ENCODE measurements around the gene KRT80.

Gene KRT80

GRCh38 chr12:52228931-52229330, 37.1 kb upstream of the KRT80 start:
- DNase-seq (ENCODE audit: low read depth): no peak

GRCh38 chr12:52228366-52228765, 36.6 kb upstream of the KRT80 start:
- DNase-seq (ENCODE audit: low read depth): no peak

DNA sequence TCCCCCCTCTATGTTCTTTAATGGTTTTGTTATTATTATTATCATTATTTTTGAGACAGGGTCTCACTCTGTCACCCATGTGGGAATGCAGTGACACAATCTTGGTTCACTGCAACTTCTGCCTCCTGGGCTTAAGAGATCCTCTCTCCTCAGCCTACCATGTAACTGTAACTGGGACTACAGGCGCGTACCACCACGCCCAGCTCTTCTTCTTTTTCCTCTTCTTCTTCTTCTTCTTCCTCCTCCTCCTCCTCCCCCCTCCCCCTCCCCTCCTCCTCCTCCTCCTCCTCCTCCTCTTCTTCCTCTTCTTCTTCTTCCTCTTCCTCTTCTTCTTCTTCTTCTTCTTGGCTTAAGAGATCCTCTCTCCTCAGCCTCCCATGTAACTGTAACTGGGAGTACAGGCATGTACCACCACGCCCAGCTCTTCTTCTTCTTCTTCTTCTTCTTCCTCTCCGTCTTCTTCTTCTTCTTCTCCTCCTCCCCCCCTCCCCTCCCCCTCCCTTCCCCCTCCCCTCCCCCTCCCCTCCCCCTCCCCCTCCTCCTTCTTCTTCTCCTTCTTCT, 35.9 kb upstream of the KRT80 start:
- DNase-seq (ENCODE audit: low read depth): no peak

DNA sequence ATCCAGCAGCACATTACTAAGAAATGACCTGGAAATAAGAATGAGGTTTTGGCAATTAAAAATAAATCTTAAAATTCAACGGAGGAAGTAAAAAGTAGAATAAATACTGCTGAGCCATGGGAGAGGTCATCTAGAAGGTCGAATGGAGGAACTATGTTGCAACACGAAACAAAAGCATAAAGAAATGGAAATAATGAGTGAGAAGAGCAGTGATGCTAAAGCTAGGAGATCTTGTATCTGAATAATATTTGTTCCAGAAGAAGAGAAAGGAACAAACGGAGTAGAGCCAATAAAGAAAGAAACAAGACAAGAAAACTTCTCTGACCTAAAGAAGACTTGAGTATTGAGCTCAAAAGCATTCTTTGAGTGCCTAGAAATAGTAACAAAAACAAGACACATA, 34.6 kb upstream of the KRT80 start:
- no peak for DNase-seq (ENCODE audit: low read depth)

GRCh38 chr12:52225752-52226151, 33.9 kb upstream of the KRT80 start:
- DNase-seq (ENCODE audit: low read depth): no peak

DNA sequence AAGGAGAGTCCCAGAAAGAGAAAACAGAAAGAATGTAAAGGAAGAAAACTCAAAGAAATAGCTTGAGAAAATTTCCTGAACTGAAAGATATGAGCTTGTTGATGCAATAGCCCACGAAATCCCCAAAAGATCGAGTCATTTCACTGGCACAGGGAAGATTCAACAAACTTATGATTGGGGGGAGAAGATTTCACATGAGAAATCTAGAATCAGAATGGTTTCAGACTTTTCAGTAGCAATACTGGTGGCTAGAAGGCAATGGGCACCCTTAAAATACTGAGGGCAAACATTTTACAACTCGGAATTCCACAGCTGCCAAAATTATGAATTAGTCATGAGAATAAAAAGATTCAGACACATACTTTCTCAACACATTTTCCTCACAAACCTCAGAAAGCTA, 32.3 kb upstream of the KRT80 start:
- peak; percentile 65 for DNase-seq (ENCODE audit: low read depth)

GRCh38 chr12:52223406-52224039, 31.7 kb upstream of the KRT80 start:
- no peak for DNase-seq (ENCODE audit: low read depth)

DNA sequence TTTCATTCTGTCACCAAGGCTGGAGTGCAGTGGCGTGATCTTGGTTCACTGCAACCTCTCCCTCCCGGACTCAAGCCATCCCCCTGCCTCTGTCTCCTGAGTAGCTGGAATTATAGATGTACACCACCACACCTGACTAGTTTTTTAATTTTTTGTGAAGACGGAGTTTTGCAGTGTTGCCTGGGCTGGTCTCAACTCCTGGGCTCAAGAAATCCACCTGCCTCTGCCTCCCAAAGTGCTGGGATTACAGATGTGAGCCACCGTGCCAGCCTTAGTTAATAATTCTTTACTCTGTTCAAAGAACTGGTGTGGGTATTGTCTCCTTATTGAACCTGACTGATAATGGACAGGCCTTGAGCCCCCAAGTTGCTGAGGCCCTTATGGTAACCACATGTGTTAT, 30.9 kb upstream of the KRT80 start:
- DNase-seq (ENCODE audit: low read depth): no peak

DNA sequence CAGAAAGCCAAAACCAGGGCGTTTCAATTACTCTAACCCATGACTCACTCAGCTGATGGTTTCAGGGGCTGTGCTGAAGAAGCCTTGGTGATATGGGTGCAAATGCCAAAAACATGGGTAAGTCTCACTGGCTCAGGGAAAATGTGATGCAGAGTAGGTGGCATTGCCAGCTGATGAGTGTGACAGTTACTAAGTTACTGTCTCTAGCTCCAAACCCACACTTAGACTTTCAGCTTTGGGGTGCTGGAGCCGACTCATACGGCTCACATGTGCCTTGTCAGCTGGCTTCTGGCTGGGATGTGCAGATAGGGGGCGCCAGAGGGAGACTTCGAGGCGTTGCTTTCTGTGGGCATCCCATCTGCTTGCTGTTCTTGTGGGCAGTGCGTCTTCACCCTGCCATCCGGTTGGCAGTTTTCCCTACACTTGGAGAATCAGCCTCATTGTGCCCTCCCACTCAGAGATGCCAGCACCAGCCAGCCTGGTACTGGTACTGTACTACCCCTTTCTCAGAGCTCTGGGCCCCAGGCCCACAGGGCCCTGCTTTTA, 30.2 kb upstream of the KRT80 start:
- peak; percentile 28 for DNase-seq (ENCODE audit: low read depth)

DNA sequence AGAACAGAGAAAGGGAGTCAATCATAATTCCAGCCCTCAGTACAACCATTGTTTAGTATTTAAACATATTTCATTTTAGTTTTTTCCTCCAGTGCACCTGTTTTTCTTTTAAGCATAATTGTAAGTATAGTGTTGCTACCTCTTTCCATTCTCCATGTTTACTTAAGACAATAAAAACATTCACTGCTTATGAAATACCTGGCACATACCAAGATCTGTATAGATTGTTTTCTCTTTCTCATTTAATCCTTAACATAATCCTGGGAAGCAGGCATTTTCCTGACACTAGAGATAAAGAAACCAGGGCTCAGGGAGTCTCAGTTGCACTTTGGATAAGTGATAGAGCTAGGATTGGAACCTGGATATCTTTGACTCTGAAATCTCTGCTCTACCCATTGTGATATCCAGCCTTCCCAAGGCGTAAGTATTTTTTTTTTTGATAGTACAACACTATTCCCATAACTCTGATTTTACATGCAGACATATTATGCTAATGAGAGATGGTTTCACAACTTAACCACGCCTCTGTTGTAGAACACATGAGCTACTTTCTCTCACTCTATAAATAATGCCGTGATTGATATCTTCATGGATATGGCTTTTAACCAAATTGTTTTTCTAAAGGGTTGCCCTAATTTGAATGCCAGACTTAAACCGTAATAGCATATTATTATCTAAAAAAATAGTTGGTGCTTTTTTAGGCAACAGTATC, 29.4 kb upstream of the KRT80 start:
- peak; percentile 33 for DNase-seq (ENCODE audit: low read depth)

DNA sequence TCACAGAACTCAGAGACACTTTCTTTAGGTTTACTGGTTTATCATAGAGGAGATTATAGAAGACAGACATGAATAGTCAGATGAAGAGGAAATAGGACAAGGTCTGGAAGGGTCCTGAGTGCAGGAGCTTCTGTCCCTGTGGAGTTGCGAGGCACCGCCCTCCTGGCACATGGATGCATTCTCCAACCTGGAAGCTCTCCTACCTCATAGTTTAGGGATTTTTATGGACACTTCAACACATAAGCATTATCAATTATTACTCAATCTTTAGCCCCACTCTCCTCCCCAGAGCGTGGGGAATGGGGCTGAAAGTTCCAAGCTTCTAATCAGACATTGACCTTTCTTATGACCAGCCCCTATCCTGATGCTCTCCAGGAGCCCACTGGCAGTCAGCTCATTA, 28.7 kb upstream of the KRT80 start:
- DNase-seq (ENCODE audit: low read depth): no peak

GRCh38 chr12:52218001-52218400, 26.2 kb upstream of the KRT80 start:
- DNase-seq (ENCODE audit: low read depth): no peak

- DNase-seq (ENCODE audit: low read depth): no peak
Observed at GRCh38 chr12:52217223-52217622, 25.4 kb upstream of the KRT80 start.

DNA sequence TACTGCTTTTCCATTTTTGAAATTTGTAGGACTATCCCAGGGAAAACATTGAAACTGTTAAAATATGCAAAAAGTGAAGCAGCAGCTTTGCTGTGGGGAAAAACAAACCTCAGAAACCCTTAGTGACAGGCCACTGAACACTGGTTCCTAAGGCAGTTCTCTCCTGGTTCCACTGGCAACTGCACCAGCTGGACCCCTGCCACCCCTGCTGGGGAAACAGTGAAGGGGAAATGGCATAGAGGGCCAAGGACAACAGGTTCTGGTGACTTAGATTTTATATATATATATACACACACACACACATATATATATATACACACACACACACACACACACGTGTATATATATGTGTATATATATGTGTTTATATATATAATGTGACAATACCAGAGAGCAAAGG, 25.0 kb upstream of the KRT80 start:
- DNase-seq (ENCODE audit: low read depth): no peak

- DNase-seq (ENCODE audit: low read depth): no peak
Observed at GRCh38 chr12:52216100-52216499, 24.3 kb upstream of the KRT80 start.

DNA sequence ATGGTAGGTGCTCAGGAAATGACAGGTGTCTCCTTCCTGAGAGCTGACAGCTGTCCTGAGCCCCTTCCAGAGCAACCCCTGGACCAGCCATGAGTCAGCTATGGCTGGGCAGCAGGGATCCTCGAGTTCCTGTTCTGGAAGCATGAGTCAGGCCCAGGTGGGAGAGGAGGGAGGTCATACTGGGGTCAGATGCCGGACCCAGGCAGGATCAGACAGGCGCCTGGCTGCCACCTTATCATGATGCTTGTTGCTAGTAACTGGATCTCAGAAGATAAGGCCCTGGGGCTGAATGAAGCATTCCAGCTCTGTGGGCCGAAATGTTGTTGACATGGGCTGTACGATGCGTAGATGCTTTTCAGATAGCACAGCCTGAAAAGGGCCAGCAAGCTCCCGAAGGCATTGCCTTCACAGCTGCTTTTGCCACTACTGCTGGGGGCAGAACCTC, 23.8 kb upstream of the KRT80 start:
- peak; percentile 94 for DNase-seq (ENCODE audit: low read depth)

DNA sequence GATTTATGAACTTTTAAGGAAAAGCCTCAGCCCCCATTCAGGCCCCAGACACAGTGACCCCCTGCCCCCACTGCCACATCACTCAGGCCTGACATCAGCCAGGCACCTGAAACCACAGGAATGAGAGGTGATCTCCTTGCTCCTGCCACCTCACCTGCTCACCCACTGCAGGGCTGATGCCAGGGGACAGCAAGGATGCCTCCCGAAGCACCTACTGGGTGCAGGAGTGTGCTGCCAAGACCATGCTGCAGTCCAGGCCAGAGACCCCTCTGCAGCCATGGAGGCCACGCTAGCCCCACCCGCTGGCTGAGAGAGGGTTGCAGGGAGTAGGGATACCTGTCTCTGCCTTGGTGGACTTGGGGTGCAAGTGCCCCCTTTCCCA, 22.6 kb upstream of the KRT80 start:
- DNase-seq (ENCODE audit: low read depth): no peak

- DNase-seq (ENCODE audit: low read depth): peak; percentile 70
Observed at GRCh38 chr12:52213564-52214420, 22.0 kb upstream of the KRT80 start.

DNA sequence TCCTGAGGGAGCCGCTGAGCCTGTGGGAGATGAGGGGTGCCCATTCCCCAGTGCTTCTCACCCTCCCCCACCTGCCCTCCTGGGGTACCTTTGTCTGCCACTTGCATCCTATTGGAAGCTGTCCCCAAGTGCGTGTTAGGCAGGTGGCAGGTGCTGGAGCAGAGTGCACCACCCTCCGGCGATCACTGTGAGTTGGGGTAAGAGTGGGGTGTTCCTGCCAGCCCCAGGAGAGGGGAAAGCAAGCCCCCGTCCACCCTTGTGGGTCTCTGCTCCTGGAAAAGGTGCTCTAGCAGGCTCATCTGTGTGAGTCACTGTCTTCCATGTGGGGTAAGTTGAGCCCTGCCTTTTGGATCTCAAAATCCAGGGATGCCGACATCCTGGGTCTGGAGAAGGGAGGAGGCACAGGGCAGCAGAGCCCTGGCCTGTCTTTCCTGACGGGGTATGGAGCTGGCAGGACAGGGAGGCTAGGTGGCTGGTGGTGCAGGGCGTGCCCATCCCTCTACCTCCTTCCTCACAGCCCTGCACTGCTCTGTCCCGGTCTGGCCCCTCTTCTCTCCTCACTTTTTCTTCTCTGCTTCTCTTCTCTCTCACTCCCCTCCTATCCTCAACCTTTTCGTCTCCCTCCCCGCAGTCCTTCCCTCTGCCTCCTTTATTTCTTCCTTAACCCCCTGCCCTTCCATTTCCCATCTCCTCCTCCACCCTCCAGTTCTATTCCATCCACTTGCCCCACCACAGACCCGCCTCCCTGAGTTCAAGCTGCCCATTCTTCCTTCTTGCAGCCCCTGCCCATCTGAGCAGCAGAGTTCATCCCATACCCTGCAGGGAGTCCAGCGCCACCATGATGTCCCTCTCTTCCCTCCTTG, 21.1 kb upstream of the KRT80 start:
- no peak for DNase-seq (ENCODE audit: low read depth)

GRCh38 chr12:52211716-52212585, 20.1 kb upstream of the KRT80 start:
- no peak for DNase-seq (ENCODE audit: low read depth)
